ENCODE measurements around the gene CFAP141.

- no peak for TF ChIP-seq CTCF (optimal IDR thresholded peaks at IDR 0.05 in 1 of 3, IDR thresholded peaks at IDR 0.05 in 1 of 3, conservative IDR thresholded peaks at IDR 0.05 in 1 of 3; ENCODE audit: extremely low read depth in 1 of 3, insufficient read depth in 2 of 3, low read length in 3 of 3)
- TF ChIP-seq EZH2 (IDR thresholded peaks at IDR 0.05; ENCODE audit: low read length): no peak
These were observed 51.5 kb downstream of the CFAP141 start, which contains the start of gene NUP210L for GRCh38 chr1:154154534-154155191.

All from keratinocyte (primary cell).